Measurements from ENCODE around the gene NQO2.
"Not testable (repeated sequence)": the region's sequence is repeated elsewhere in the genome, so short reads cannot be mapped to it uniquely, and the experiment has no call there.

NQO2 gene

DNA sequence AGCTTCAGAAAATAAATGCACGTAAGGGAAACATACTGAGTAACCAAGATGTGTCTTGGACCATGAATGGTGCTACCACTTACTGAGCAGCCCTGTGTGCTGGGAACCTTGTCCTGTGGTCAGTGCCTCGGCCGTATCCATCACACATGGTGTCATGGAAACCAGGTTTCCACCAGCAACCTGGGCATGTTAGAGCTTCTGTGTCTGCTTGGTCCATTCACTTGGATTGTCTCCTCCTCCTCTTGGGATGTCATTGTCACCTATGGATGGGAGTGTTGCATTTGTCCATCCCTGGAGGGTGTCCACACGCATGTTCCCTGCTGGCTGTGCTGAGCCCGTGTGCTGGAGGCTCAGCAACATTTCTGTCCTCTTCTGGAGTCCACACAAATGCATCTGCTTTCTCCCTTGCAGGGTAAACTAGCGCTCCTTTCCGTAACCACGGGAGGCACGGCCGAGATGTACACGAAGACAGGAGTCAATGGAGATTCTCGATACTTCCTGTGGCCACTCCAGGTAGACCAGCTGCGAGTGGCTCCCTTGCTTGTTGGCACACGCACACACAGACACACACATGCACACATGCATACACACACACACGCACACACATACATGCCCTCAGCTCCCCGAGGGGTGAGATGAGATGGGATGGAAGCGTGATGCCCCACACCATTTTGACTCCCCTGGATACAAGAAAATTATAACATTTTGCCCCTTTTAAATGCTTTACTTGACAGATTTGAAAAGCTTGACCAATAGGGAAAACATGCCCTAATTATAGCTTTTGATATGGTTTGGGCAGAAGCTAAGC, 17.0 kb downstream of the NQO2 start:
- DNase-seq = no peak

DNA sequence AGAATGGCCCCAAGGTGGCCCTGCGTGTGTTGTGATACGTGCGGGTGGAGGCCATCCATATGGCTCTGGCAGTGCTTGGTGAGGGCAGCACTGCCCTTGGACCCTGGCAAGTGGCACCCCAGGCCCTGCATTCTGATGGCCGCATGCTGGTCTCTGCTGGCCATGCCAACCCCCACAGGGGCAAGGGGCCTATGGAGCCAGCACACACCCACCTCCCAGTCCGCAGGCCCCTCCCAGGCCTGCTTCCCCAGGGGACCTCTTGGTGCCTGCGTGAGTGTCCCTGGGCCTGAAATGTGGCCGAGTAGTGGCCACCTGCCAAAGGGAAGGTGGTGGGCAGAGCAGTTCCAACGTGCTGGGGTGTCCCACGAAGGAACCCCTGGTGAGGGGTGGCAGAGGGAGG, 17.6 kb downstream of the NQO2 start:
- no peak for DNase-seq

DNA sequence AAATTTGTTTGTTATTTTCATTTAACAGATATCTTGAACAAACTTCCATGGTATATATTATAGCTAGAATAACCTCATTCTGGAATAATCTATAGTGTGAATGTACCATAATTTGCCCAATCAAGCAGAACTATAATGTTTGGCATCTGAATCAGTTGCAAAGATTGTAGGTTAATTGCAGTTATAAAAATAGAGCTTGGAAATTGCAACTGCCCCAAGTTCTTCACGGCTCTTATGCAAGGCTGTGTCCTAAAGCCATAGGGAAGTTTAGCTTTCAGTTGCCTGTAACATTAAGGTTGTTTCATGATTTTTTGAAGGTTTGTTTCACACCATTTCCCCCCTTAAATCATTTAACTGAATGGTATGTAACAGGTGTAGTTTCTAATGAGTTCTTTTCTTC, 19.4 kb downstream of the NQO2 start:
- no peak for DNase-seq

DNA sequence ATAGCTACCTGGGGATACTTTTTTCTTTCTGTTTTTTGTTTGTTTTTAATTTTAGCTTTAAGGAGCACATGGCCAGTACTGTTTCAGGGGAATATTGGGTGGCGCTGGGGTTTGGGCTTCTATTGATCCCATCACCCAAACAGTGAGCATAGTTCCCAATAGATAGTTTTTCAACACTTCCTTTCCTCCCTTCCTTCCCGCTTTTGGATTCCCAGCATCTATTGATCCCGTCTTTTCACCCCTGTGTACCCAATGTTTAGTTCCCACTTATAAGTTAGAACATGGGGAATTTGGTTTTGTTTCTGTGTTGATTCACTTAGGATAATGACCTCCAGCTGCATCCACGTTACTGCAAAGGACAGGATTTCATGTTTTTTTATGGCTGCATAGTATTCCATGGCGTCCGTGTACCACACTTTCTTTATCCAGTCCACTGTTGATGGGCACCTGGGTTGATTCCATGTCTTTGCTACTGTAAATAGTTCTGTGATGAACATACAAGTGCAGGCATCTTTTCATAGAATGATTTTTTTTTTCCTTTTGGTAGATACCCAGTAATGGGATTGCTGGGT, 20.1 kb downstream of the NQO2 start:
- DNase-seq = no peak

DNA sequence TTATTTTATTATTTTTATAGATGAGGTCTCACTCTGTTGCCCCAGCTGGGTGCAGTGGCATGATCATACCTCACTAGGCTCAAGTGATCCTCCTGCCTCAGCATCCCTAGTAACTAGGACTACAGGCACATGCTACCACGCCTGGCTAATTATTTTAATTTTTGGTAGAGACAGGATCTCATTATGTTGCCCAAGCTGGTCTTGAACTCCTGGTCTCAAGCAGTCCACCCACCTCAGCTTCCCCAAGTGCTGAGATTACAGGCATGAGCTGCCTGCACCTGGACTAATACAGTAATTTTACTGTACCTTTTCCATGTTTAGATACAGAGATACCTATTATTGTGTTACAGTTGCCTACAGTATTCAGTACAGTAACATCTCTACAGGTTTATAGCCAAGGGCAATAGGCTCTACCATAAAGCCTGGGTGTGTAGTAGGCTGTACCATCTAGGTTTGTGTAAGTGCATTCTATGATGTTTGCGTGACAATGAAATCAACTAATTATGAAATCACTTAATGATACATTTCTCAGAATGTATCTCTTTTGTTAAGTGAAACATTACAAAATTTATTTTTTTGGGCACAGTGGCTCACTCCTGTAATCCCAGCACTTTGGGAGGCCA, 21.4 kb downstream of the NQO2 start:
- DNase-seq = not testable (repeated sequence)

DNA sequence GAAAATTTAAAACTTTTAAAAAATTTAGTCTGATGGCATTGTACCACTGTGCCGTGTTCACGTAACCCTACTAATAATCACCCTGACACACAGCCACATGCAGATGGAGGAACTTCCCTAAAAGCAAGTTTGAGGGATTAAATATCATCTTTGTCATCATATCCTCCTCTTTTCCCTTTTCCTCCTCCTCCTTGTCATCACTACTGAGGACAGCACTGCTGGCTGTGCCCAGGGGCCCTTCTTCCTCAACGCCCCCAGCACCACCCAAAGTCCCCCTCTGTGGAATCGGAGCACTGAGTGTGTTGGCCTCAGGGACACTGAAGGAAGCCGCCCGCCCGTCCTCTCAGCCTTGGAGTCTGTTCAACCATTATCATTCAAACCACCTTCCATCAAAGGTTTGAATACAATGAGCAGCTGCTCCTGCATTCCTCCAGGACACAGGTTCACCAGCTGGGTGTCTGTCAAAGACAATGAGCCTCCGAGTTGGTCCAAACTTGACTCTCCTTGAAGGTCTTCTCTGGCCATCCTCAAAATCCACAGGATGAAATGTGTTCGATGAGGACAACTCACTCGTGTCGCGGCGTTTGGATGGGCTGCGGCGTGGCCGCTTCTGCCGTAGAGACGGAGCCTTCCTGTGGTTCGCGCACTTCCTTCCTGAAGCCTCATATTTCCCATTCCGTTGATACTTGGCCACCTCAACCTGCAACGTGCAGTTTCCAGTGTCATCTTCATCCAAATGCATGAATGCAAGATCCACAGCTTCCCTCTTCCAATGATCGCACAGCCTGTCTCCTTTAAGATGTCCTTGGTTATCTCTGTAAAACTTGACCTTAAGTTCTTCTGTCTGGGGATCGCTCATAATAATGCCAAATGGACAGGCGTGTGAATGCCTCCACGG, 23.3 kb downstream of the NQO2 start:
- no peak for DNase-seq

DNA sequence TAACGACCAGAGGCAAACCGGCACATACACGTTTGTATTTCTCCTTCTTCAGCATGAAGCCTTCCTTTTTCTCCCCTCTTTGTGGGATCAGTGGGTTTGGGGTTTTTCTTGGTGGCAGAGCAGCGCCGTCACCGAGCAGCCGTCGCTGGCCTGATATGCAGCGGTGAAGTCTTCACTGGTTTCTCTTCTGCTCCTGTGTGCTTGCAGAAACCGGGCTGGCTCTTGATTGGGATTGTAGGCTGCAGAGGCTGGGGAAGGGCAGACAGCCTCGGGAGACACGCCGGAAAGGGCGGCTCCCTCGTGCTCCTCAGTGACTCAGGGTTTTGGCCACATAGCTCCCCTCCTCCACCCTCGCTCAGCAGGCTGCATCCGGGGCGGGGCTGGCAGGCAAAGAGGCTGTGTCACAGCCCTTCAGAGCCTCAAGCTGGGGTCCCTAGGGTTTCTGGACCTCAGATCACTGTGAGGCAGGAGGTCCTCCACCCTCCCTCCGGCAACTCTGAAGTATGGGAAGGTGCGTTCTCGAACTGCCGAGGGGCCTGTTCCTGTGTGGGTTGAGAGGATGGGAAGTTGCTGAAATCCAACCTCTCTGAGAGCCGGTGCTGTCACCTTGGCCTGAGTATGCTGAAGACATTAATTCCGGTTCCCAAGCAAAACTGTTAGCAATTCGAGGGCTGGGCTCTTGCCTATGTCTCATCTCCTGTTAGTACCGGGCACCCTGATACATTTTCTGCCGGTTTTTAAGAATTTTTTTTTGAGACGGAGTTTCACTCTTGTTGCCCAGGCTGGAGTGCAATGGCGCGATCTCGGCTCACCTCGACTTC, 24.2 kb downstream of the NQO2 start:
- DNase-seq = peak in 1 of 2 experiments; percentile 64

DNA sequence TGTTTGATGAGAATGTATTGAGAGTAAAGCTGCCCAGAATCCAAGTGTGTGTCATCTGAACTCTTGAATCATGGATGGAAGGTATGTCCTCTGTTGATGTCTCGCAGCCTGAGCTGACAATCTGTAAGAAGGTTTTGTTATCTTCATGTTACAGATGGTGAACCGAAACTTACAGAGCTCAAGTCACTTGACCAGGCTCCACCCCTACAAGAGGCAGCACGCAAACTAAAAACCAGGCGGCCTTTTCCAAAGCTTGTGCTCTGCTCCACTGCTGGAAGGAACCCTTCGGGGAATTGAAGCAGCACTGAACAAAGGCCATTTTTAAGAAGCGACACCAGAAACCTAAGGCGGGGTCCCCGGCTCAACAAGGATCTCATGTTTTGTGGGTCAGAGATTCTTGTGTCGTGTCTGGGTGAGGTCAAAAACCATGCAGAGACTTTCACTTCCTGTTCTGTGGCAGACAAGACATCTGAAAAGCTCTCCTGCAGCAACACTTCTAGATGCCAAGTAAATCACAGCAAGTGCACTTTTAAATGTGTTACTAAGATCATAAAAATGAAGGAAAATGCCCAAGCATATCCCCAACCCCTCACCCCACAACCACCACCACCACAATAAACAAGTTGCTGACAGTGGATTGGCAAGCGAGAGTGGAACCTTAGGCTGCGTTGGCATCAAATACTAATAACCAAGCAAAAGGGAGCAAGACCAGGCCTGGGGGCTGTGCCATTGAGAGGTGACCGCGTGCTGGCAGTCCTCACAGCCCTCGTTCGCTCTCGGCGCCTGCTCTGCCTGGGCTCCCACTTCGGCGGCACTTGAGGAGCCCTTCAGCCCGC, 27.3 kb downstream of the NQO2 start:
- DNase-seq = no peak

DNA sequence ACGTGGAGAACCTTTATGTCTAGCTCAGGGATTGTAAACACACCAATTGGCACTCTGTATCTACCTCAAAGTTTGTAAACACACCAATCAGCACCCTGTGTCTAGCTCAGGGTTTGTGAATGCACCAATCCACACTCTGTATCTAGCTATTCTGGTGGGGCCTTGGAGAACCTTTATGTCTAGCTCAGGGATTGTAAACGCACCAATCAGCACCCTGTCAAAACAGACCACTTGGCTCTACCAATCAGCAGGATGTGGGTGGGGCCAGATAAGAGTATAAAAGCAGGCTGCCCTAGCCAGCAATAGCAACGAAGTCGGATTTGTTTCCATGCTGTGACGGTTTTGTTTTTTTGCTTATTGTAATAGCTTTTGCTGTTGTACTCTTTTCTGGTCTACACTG, 28.5 kb downstream of the NQO2 start:
- not testable (repeated sequence) for DNase-seq

DNA sequence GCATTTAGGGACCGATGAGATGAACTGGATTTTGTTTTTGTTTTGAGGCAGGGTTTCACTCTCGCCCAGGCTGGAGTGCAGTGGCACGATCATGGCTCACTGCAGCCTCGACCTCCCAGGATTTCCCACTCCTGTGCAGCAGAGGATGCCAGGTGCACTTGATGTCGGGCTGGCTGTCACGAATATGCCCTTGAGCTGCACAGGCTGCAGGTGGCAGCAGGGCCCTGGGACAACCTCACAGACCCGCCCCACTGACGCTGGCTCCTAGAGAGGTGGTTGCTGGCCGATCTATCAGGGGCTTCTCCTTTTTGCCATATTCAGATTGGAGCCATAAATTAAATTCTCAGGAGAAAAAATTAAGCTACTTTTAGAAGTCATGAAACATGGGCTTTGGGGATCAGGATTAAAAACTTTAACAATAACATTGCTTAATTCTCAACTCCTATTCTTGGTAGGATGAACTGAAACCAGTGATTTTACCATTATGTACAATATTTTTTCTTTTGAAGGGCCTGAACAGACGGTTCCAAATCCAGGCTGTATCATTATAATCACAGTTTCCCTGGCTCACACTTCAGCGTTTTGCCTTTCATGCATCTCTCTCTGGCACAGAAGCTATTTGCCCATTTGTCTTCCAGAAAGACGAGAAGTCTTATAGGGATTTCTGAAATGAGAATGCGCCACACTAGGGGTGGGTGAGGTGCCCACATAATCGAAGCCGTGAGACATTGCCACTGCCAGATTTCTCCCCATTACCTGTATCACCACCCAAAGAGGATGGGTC, 32.4 kb downstream of the NQO2 start:
- DNase-seq = no peak

DNA sequence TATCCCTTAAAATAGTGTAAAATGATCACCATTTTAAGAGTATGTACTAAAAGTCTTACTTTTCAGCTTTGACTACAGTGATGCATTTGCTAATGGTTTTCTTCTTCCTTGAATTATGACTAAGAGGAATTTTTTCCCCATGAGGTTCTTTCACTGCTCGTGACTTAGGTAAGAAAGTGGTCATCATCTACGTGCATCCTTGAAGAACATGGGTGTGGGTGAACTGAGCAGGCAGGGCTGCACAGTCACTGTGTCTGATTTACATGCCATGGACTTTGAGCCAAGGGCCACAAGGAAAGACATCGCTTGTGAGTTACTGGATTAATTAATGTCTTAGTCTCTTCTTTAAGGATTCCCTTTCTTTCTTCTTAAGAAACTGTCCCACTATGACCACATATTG, 33.3 kb downstream of the NQO2 start:
- DNase-seq = no peak

DNA sequence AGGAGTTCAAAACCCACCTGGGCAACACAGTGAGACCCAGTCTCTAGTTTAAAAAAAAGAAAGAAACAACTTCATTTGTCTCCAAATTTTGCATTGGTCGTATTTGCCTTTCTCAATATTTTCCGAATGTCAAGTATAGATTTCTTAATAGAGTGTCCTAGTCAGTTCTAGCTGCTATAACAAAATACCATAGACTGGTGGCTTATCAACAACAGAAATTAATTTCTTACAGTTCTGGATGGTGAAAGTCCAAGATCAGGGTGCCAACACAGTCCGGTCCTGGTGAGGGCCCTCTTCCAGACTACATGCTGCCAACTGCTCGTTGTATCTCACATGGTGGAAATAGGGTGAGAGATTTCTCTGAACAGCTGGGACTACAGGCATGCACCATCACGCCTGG, 34.0 kb downstream of the NQO2 start:
- DNase-seq = no peak

DNA sequence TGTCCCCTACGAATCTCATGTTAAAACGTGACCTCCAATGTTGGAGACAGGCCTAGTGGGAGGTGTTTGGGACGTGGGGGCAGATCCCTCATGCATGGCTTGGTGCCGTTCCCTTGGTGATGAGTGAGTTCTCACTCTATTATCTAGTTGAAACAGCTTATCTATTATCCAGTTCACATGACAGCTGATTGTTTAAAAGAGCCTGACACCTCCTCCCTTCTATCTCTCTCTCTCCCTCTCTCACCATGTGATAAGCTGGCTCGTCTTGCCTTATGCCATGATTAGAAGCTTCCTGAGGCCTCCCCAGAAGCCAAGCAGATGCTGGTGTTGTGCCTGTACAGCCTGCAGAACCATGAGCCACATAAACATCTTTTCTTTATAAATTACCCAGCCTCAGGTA, 35.7 kb downstream of the NQO2 start:
- DNase-seq = no peak

DNA sequence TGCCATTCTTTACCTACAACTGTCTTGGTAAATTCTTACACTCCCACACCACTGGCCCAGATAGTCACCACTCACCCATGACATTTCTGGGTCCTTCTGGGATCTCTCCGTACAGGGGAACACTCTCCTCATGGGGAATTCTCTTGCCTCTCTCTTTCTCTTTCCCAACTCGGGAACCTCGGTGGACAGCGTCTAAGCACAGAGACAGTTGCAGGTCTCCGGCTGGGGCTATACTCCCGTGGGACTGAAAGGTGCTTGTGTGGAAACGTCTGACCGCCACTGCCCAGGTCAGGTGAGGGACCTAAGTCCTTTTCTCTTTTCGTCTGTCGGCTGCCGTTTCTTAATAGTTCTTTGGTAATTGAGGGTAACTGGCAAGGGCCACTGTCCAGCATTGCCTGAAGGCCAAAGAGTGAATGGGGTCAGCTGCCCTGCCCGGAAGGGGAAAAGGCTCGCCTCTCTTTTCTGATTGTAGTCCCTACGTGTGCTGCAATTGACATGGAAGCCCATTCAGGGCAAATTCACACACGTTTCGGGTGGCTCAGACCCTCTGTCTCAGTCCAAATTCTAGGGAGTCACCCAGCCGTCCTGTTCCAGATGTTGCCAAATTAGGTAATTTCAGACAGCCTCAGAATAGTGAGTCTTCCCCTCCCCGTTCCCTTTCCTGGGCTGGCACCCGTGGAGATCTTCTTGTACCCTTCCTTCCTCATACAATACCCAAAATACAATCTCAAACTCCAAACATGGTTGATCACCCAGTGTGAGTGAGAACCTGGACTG, 37.4 kb downstream of the NQO2 start:
- no peak for DNase-seq

DNA sequence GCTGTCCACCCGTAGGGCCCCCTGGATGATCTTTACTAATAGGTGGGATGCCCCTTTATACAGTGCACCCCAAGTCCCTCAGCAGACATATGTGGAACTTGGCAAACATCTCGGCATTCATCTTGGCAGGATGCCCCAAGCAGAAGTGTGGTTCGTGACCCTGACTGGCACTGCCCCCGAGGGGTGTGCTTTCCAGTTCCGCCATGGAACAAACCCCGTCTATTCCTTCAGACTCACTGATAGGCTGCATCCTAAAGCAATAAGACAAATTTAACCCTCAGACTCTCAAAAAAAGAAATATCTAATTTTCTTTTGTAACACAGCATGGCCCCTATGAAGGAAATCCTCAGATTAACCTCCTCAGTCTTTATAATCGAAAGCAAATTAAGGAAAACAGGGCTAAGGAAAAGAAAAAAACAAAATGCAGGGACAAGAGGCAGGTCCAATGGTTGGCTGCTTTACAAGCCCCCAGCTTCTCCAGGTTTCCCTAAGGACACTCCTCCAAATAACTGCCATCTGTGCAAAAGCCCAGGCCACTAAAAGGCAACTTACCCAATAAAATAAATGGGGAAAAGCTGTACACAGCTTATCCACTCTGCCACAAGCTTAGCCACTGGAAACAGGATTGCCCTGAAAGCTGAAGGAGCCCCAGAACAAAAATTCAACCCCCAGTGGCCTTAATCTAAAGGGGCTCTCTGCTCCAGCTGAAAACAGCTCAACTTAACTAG, 38.1 kb downstream of the NQO2 start:
- DNase-seq = peak in 1 of 2 experiments; percentile 23

DNA sequence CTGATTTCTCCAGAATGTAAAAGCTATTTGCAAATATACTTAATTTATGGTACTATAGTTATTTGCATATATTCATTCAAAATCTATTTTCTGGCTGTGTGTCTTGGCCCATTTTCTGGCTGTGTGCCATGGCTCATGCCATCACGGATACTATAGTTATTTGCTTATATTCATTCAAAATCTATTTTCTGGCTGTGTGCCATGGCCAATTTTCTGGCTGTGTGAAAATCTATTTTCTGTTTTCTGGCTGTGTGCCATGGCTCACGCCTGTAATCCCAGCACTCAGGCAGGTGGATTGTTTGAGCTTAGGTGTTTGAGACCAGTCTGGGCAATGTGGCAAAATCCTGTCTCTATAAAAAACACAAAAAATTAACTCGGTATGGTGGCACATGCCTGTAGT, 39.7 kb downstream of the NQO2 start:
- DNase-seq = peak in 1 of 2 experiments; percentile 32

DNA sequence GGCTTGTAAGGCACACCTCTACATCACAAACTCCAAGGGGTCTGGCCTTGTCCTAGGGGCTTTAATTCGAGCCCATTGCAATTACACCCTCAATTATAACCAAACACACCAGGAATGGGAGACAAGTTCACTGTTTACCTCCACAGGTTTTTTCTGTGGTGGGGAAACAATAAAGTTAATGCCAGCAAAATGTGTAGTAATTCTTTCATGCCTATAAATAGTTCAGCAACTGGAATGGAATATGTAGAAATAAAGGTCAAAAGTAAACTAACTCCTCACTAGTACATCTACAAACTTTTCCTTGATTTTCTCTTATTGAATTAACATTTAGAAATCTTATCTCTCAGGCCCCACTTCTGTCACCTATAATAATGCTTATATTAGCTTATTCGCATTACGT, 41.5 kb downstream of the NQO2 start:
- DNase-seq = no peak

DNA sequence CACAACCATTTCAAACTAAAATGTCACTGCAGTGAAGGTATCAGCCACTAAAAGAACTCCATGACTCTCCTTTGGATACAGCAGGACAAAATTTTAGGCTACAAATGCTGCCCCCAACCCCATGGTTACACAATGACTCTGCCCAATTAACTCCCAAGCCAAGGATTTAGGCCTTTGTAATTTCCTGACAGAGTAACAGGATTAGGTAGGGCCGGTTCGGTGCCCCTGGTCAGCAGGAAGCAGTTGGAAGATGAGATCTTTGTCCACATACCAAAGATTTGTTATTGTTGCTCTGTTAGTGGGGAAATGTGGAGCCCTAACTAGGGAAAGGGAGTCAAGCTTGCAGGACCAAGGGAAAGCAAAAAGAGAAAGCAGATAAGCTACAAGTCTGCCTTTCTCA, 41.9 kb downstream of the NQO2 start:
- no peak for DNase-seq

DNA sequence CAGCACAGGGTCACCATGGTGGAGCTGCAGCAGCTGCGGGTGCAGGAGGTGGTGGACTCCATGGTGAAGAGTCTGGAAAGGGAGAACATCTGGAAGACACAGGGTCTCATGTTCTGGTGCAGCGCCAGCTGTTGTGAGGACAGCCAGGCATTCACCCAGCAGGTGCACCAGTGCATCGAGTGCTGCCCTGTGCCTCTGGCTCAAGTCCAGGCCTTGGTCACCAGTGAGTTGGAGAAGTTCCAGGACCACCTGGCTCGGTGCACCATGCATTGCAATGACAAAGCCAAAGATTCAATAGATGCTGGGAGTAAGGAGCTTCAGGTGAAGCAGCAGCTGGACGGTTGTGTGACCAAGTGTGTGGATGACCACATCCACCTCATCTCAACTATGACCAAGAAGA, 45.7 kb downstream of the NQO2 start:
- no peak for DNase-seq
